HG03521 (cell line): ENCODE results near the gene HPGDS.
"Not testable (repeated sequence)": the region's sequence is repeated elsewhere in the genome, so short reads cannot be mapped to it uniquely, and the experiment has no call there.

Source experiments
- ATAC-seq: cut with Tn5 transposase; IDR thresholded peaks from one replicate; pipeline ENCODE4 v1.9.1; 2021; ENCODE audit warnings: mild to moderate bottlenecking, moderate library complexity; ENCODE audit not compliant: unreplicated experiment

Gene HPGDS

DNA sequence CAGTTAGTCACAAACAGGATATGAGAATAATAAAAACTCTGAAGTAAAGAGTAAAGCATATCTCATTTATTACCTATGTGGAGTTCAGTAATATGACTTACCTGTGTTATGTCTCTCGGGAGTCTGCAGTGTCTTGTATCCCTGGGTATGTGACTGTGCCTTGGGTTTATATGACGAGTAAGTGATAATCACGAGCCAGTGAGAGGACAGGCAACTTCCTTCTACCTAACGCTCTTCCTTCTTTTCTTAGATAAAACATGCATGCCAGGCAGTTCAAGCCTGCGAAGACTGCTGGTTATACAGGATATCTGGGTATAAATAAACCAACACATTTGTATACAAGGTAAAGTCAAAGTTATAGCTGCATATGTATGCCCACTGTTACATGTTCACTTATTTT lies at the start of gene HPGDS:
TSS of gene HPGDS (minus strand) at position 143 of the 400 bp plus-strand sequence. CDS start 8,207 bp downstream, outside the sequence.
- ATAC-seq = no peak

GRCh38 chr4:94390804-94391410 lies 48.3 kb upstream of the HPGDS start:
- ATAC-seq = no peak

DNA sequence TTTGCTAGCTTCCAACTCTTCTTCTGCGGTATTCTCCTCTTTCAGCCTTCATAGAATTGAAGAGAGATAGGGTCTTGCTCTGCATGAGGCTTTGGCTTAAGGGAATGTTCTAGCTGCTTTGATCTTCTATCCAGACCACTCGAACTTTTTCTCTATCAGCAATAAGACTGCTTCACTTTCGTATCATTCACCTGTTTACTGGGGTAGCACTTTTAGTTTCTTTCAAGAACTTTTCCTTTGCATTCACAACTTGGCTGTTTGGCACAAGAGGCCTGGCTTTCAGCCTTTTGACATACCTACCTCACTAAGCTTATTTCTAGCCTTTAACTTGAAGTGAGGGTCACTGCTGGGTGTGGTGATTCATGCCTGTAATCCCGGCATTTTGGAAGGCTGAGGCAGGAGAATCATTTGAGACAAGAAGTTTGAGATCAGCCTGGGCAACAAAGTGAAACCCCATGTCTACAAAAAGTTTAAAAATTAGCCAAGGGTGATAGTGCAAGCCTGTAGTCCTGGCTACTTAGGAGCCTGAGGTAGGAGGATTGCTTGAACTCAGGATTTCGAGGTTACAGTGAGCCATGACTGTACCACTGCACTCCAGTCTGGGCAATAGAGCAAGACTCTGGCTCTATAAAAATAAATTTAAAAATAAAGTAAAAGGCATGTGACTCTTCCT lies 47.1 kb upstream of the HPGDS start:
- no peak for ATAC-seq

DNA sequence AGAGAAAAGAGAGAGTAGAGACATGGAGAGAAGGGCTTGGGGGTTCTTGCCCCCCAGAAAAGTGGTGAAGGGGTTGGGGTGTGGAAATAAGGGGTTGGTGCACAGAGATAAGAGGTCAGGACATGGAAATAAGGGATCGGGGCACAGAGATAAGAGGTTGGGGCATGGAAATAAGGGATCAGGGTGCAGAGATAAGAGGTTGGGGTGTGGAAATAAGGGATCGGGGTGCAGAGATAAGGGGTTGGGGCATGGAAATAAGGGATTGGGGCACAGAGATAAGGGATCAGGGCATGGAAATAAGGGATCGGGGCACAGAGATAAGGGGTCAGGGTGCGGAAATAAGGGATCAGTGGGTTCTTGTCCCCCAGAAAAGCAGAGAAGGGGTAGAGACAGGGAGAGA lies 45.3 kb upstream of the HPGDS start:
- not testable (repeated sequence) for ATAC-seq

GRCh38 chr4:94385452-94385851 lies 42.8 kb upstream of the HPGDS start:
- ATAC-seq = not testable (repeated sequence)

GRCh38 chr4:94382891-94383290 lies 40.3 kb upstream of the HPGDS start:
- not testable (repeated sequence) for ATAC-seq

- ATAC-seq = no peak
These were observed 35.4 kb upstream of the HPGDS start for GRCh38 chr4:94378047-94378446.

GRCh38 chr4:94377294-94377693 lies 34.7 kb upstream of the HPGDS start:
- no peak for ATAC-seq

DNA sequence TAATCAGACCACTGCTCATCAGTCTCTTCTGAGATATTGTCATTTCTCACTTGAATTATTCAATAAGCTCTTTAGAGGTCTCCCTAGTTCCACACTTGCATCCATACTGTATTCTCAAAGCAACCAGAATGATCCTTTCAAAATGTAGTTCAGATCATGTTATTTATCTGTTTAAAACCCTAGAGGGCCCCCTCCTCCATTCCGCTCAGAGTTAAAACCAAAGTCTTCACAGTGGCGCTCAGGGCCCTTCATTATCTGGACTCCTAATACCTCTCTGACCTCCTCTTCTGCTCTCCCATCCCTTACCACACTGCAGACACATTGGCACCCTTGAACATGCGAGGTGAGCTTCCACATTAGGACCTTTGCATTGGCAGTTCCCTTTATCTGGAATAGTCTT lies 32.7 kb upstream of the HPGDS start:
- ATAC-seq = no peak

DNA sequence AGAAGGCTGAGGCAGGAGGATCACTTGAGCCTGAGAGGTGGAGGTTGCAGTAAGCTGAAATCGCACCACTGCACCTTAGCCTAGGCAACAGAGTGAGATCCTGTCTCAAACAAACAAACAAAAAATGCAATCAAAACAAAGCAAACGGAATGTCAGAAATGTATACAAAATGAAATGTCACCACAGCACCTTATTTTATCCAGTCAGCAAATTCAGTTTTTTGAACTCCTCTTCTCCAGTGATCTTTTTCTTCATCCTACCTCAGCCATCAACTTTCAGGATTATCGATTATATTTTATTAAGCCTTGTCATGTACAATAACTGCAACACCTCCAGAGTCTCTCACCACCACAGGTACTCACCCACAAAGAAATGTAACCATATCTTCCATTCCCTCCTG lies 31.1 kb upstream of the HPGDS start:
- no peak for ATAC-seq

DNA sequence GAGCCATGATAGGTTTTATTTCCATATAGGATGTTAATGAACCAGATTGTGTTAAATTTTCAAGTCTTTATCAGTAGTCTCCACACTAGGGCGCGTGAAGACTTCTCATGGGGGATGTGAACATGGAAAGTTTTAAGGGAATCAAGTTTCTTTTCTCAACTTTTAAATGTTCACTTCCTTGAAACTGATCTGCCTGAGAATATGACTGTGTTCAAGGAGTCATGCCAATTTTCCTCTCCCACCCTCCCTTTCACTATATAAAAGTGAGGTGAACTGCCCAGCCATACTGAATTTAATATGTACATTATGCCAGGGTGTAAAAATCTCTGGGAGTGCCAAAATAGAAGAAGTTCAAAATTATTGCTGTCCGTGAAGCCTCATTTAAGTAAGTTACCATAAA lies 30.4 kb upstream of the HPGDS start:
- no peak for ATAC-seq

- no peak for ATAC-seq
These were observed 29.8 kb upstream of the HPGDS start for GRCh38 chr4:94372228-94372978.

DNA sequence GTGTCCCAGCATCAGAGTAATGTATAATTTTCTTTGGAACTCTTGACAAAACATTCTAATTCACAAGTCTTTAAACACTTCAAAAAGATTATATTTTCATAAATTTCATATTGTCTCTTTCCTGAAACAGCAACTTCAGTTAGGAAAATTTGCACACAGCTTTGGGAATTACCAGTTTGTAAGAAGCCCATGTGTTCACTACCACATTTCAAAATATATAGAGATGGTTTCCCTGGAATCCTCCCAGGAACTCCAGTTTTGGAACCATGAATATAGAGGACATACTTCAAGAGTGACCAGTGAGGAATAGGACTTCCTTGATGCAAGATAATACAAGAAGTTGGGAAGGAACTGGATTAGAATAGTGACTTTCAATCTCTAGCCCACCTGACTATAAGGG lies 28.7 kb upstream of the HPGDS start:
- no peak for ATAC-seq

DNA sequence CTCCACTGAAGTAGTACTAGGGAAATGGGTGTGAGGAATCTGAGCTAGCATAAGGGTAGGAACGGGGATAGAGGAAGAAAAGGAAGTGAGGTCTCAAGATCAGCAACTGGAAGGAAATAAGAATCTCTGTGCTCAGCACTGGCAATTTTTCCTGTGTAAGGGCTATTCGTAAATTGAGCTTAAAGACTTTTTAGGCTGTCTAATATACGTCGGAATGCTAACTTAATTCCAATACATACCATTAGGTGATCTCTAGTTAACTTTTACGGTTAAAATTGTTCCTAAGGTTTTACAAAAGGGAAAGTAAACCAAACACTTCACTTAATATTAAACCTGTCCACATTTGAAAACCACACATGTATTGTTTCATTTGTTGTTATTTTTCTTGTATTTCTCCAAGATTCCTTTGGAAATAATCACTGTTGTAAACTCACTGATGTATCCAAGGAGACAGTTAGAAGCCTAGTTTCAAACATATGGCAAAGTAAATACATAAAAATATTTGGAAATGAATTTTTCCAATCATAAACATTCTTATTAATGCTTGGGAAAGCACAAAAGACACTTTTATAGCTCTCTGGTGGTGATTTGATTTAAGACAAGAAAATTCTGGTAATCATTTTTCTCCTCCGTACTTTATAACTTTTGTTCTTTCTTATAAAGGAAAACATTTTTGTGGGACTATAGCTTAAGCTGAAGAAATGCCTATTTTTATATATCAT lies 28.1 kb upstream of the HPGDS start:
- ATAC-seq = no peak

DNA sequence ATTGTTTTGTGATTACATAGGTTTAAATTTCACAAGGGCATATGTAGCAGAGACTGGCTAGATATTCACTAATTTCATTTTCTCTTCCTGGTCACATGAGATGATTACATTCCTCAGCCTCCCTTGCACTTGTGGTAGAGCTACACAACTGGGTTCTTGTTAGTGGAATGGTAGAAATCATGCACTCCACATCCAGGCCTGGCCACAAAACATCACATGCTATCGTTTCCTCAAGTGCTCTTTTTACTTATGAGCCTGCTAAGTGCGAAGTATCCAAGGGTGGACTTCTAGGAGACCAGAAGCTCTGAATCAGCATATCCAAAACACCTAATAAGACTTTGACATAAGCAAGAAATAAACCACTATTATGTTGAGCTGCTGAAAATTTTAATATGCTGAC lies 26.4 kb upstream of the HPGDS start:
- no peak for ATAC-seq

GRCh38 chr4:94368459-94368858 lies 25.8 kb upstream of the HPGDS start:
- no peak for ATAC-seq

DNA sequence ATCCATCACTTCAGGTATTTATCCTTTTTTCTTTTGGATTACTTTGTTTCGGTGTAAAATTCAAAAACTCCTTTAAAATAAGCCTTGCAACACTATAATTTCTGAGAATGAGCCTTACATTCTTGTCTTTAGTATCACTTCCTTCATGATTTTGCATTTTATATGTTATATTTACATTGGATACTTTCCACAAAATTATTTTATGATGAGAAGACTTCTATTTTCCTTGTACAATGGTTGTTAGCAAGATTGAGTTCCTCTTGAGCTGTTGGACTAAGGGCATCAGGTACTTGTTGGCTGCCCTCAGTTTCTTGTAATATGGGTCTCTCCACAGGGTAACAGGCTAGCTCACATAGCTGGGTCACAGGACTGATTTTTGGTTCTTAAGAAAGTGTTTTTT lies 22.7 kb upstream of the HPGDS start:
- no peak for ATAC-seq

- ATAC-seq = no peak
These were observed 21.9 kb upstream of the HPGDS start for GRCh38 chr4:94364527-94364926.

- no peak for ATAC-seq
These were observed 20.6 kb upstream of the HPGDS start for GRCh38 chr4:94363136-94363655.

DNA sequence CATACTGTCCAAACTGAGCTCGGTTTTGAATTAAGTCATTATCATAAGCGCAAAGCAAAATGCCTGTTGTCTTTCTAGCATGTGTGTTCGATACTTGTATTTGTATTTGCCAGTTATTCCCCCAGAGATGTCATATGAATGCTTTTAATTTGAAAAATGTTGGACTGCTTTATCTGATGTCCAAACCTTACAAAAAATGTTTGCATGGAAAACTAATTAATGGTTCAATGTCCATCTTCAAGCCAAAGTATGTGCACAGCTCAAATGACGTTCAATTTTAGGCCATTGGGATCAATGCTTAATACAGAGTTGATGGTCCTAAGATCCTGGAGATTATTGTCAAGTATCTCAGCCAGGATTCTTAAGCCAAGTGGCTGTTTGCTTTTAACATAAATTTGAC lies 17.2 kb upstream of the HPGDS start:
- no peak for ATAC-seq

DNA sequence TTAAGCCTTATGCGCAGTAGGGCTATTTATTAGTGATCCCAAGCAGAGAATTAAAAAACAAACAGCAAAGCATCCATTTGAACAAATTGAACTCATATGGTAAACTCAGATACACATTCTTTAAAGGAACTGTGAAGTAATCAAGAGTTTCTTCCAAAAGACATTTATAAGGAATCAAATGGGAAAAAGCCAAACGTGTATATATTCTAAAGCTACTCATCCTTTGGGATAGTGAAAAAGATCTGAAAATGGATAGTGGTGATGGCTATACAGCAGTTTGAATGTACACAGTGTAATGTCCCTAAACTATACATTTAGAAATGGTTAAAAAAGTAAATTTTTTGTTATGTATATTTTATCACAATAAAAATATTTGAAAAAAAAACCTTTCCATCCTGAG lies 16.6 kb upstream of the HPGDS start:
- ATAC-seq = no peak
